Testis (tissue), 3 donors: ENCODE measurements around the gene TMIE. TPM values are rescaled to one million over a fixed set of nuclear protein-coding genes. Genes with fewer than 3 reads are reported as not detected.

Source experiments
- DNase-seq: peaks from one replicate; pipeline ENCODE4 v3.0.0-alpha.2; 2019
- H3K27ac ChIP-seq, 2 donors: fragments of 200-600 bp; sonication (generic); one replicate each; pipeline ENCODE4 v1.5.1; 2019
- H3K27me3 ChIP-seq: fragments of 200-600 bp; sonication (generic); one replicate; pipeline ENCODE4 v1.5.1; 2019
- H3K36me3 ChIP-seq: fragments of 200-600 bp; sonication (generic); one replicate; pipeline ENCODE4 v1.5.1; 2017; ENCODE audit warnings: low read depth; ENCODE audit errors: missing control alignments
- H3K4me1 ChIP-seq: fragments of 200-600 bp; sonication (generic); one replicate; pipeline ENCODE4 v1.5.1; 2019
- H3K4me3 ChIP-seq, 2 donors: fragments of 200-600 bp; sonication (generic); one replicate each; pipeline ENCODE4 v1.5.1; 2017 to 2019
- H3K9me3 ChIP-seq: fragments of 200-600 bp; sonication (generic); one replicate; pipeline ENCODE4 v1.5.1; 2017
- POLR2A ChIP-seq: fragments of 450-650 bp; IDR thresholded peaks from one replicate; pipeline ENCODE4 v1.6.1; 2017; ENCODE audit warnings: antibody characterized with exemption, mild to moderate bottlenecking, moderate library complexity
- WGBS, 2 donors: methylation state at CpG; one replicate each; pipeline ENCODE4 v1.1.5; 2018; 5-methylcytosine and 5-hydroxymethylcytosine counted together
- intact Hi-C: fragments of 100-400 bp; cut with DNase I; formaldehyde crosslinking; loops from one replicate; pipeline ENCODE4 v1.15.1; 2023; ENCODE audit warnings: low total_unique reads
- polyA plus RNA-seq: library from polyadenylated mRNA; stranded (reverse); fragments of 350-450 nt; fragmentation: Illumina TruSeq; extraction: RNeasy Lipid Tissue Mini Kit (QIAGEN cat#74804); gene quantifications from one replicate; pipeline ENCODE4 v1.2.3, GENCODE V29; 2014; ENCODE audit warnings: low read depth, low replicate concordance; ENCODE audit not compliant: insufficient read depth
- total RNA-seq, 2 donors: library from RNA; depleted of rRNA; stranded (reverse); fragments of >200 nt; gene quantifications; one replicate each; pipeline ENCODE4 v1.2.3, GENCODE V29; 2016
- TF ChIP-seq, protein P1 (sequence below), 3 experiments: fragments of 450-650 bp in 2 of 3; fragments of 200-600 bp in 1 of 3; sonication (generic) in 1 of 3; IDR thresholded peaks; one replicate each; pipeline ENCODE4 v1.5.1; 2016 to 2019; ENCODE audit warnings: antibody characterized with exemption in 3 of 3, mild to moderate bottlenecking in 2 of 3, moderate library complexity in 1 of 3

Gene TMIE
- total and polyA plus RNA-seq, 3 donors from 2014 or later: 1.5 to 2.3 (median 1.8) TPM

DNA sequence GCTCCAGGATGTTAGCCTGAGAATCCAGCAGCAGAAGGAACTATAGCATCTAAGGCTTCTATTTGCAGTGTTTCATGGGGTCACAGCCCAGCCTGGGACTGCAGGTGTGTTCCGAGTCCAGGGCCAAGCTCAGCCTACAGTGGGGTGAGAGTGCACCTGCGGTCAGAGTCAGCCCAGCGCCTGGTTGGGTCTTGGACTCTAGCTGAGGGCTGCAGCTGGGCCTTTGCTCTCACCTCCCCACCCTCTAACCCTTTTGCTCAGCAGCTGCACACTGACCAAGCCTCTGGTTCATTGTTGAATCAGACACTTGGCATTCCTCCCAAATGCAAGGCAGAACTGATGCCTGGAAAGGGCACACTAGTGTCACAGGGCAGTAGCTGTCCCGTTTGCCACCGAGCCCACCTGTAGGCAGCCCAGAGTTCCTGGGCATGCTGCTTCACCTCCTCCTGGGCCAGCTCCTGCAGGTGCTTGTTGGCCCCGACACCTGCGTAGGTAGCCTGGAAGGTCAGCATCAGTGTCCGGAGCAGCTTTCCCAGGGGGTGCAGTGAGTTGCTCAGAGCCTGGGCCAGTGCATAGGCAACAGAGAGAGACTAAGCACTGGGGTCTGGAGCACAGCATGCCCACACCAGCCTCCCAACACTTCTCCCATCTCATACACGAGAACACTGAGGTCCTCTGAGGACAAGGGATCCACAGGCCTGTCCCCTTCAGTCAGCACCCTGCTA lies 25.2 kb upstream of the TMIE start:
- Histone ChIP-seq H3K4me1 (no peaks in the 10 kb centered on the region), H3K27ac (no peak overlapping the region), H3K27me3 (no peaks in the 10 kb centered on the region), H3K36me3 (no peaks in the 10 kb centered on the region), H3K9me3 (no peaks in the 10 kb centered on the region), H3K4me3 (no peak overlapping the region)
- DNase-seq: no peak
- no peak for TF ChIP-seq POLR2A
- TF ChIP-seq, protein P1, sequence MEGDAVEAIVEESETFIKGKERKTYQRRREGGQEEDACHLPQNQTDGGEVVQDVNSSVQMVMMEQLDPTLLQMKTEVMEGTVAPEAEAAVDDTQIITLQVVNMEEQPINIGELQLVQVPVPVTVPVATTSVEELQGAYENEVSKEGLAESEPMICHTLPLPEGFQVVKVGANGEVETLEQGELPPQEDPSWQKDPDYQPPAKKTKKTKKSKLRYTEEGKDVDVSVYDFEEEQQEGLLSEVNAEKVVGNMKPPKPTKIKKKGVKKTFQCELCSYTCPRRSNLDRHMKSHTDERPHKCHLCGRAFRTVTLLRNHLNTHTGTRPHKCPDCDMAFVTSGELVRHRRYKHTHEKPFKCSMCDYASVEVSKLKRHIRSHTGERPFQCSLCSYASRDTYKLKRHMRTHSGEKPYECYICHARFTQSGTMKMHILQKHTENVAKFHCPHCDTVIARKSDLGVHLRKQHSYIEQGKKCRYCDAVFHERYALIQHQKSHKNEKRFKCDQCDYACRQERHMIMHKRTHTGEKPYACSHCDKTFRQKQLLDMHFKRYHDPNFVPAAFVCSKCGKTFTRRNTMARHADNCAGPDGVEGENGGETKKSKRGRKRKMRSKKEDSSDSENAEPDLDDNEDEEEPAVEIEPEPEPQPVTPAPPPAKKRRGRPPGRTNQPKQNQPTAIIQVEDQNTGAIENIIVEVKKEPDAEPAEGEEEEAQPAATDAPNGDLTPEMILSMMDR (IDR thresholded peaks at IDR 0.05): no peak
- 80 to 90% methylated on average over 7 to 8 of the region's 9 CpGs for WGBS, 2 donors
- intact Hi-C loops: no loop called here

DNA sequence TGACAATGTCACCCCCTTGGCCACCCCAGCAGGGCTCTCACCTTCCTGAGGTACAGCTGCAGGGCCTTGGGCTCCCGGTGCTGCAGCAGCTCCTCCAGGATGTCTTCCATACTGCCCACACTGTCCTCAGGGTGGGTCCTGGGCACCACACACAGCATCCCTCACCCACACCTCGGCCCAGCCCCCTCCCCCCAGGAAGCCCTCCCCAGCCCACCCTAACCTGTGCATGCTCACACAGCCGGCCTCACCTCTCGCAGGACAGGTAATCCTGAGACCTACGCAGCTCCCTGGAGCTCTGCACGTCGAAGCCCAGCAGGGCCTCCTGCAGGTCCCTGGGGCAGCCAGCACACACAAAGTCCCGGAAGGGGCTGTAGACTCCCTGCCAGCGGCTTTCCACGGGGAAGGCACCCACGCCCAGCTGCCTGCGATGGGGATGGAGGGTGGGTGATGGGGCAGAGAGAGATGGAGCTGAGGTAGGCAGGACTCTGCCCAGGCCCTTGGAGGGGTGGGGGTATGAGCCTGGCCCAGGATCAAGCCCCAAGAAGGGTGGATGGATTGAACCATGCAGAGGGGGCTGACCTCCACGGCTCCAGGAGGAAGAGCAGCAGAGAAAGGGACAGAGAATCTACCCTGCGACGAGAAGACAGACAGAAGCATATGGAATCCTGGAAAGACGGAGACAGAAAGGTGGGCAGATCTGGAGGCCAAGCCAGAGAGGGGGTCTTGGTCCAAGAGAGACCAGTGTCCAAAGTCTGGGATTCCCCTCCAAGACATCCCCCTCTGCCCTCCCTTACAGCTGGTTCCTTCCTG lies 24.4 kb upstream of the TMIE start:
- TF ChIP-seq, protein P1 (IDR thresholded peaks at IDR 0.05): no peak
- no peak for TF ChIP-seq POLR2A
- H3K9me3 ChIP-seq: no peaks in the 10 kb centered on the region
- DNase-seq: no peak
- 72 to 93% methylated on average over 5 to 16 of the region's 16 CpGs for WGBS, 2 donors
- H3K4me3 ChIP-seq: no peak overlapping the region
- no peaks in the 10 kb centered on the region for H3K27me3 ChIP-seq
- no peaks in the 10 kb centered on the region for H3K4me1 ChIP-seq
- no peak overlapping the region for H3K27ac ChIP-seq
- intact Hi-C loops: no loop called here
- H3K36me3 ChIP-seq: no peaks in the 10 kb centered on the region

DNA sequence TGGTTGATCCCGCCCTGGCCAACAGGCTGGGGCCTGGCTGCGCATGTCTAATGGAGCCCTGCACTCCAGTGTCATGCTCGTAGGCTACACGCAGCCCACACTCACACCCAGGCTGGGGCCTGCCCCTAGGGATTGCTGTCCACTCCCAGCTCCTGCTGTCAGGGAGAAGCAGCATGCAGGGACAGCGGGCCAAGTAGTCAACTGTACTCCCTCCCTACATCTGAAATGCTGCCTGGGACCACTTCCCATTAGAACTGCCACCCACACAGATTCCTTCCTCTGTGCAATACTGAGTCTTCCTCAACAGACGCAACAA lies 23.8 kb upstream of the TMIE start:
- H3K27ac ChIP-seq: no peak overlapping the region
- no peaks in the 10 kb centered on the region for H3K4me1 ChIP-seq
- intact Hi-C loops: no loop called here
- WGBS, 2 donors: 69 to 86% methylated on average over 2 to 6 of the region's 6 CpGs
- DNase-seq: no peak
- no peak overlapping the region for H3K4me3 ChIP-seq
- no peaks in the 10 kb centered on the region for H3K27me3 ChIP-seq
- no peaks in the 10 kb centered on the region for H3K9me3 ChIP-seq
- no peak for TF ChIP-seq POLR2A
- TF ChIP-seq, protein P1 (IDR thresholded peaks at IDR 0.05): no peak
- no peaks in the 10 kb centered on the region for H3K36me3 ChIP-seq

DNA sequence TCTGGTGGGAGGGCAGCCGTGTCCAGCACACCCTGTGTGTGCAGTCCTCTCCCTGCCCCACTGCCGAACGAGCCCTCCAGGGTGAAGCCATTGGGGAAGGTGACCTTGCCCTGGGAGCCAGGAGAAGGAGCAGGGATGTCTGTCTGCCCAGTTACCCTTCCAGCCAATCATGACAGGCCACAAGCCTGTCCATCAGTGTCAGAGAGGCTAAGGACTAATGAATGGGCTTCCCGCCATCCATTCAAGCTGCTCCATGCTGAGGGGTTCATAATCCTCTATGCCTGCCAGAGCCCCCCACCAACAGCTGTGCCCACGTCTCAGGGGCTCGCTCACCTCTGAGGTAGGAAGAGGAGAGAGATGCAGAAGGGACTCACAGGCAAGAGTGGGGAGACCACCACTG lies 22.9 kb upstream of the TMIE start:
- no peak overlapping the region for H3K27ac ChIP-seq
- H3K9me3 ChIP-seq: no peaks in the 10 kb centered on the region
- TF ChIP-seq, protein P1 (IDR thresholded peaks at IDR 0.05): no peak
- TF ChIP-seq POLR2A: no peak
- H3K36me3 ChIP-seq: no peaks in the 10 kb centered on the region
- H3K27me3 ChIP-seq: no peaks in the 10 kb centered on the region
- 92 to 100% methylated on average over 3 to 6 of the region's 6 CpGs for WGBS, 2 donors
- intact Hi-C loops: no loop called here
- H3K4me1 ChIP-seq: no peaks in the 10 kb centered on the region
- no peak overlapping the region for H3K4me3 ChIP-seq
- DNase-seq: no peak
